Nephron (organoid): ENCODE data around the gene SLC12A5.

ENCODE experiments used
- H3K27ac Mint-ChIP-seq, 3 experiments: 2 replicates each; pipeline ENCODE4 v1.8.0; 2020; ENCODE audit warnings: mixed read lengths in 3 of 3, mild to moderate bottlenecking in 2 of 3, moderate library complexity in 1 of 3
- H3K27me3 Mint-ChIP-seq: 2 replicates; pipeline ENCODE4 v1.8.0; 2021; ENCODE audit warnings: low read depth, mild to moderate bottlenecking, moderate library complexity, mixed read lengths
- H3K36me3 Mint-ChIP-seq: 2 replicates; pipeline ENCODE4 v1.8.0; 2020; ENCODE audit warnings: low read depth, mixed read lengths
- H3K4me1 Mint-ChIP-seq: 2 replicates; pipeline ENCODE4 v1.8.0; 2020; ENCODE audit warnings: mixed read lengths
- H3K4me3 Mint-ChIP-seq, 3 experiments: 2 replicates each; pipeline ENCODE4 v1.8.0; 2020; ENCODE audit warnings: mild to moderate bottlenecking in 3 of 3, mixed read lengths in 3 of 3, moderate library complexity in 2 of 3
- H3K9me3 Mint-ChIP-seq: 2 replicates; pipeline ENCODE4 v1.8.0; 2020; ENCODE audit warnings: mixed read lengths
- CTCF ChIP-seq, 3 experiments: fragments of 200-600 bp; sonication (generic); IDR thresholded peaks; one replicate each; pipeline ENCODE4 v1.5.0; 2021; ENCODE audit warnings: antibody characterized with exemption in 3 of 3; ENCODE audit not compliant: unreplicated experiment in 3 of 3

The SLC12A5 gene

DNA sequence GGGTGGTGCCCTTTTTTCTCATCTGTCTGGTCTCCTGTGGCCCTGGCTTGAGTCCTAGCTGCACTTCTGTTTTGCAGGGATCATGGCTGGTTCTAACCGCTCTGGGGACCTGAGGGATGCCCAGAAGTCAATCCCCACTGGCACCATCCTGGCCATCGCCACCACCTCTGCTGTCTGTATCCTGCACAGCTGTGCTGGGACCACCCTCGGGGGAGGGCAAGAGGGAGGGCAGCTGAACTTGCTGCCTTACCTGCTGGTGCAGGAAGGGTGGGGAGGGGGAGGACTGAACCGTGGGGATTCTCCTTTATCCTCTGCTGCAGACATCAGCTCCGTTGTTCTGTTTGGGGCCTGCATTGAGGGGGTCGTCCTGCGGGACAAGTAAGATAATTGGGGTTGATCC is 14.5 kb downstream of the SLC12A5 start:
- H3K9me3 Mint-ChIP-seq: no peaks in the 10 kb centered on the region
- H3K4me3 Mint-ChIP-seq: no peak overlapping the region
- TF ChIP-seq CTCF (IDR thresholded peaks at IDR 0.05; ENCODE audit: unreplicated experiment in 3 of 3): no peak

DNA sequence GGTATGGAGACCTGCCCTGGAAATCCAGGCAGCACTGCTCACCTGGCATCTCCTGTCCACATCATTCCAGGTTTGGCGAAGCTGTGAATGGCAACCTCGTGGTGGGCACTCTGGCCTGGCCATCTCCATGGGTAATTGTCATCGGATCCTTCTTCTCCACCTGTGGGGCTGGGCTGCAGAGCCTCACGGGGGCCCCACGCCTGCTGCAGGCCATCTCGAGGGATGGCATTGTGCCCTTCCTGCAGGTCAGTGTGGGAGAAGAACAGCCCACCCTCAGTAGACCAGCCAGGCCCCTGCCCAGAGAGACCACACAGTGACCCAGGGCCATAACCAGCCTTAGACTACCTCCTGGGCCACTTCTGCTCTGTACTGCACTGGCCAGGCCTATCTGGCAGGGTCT is 15.9 kb downstream of the SLC12A5 start:
- Mint-ChIP-seq H3K4me3 (no peak overlapping the region), H3K36me3 (no peaks in the 10 kb centered on the region), H3K27me3 (peaks cover 69% of the 10 kb centered on the region), H3K9me3 (no peaks in the 10 kb centered on the region), H3K27ac (no peak overlapping the region), H3K4me1 (no peaks in the 10 kb centered on the region)
- TF ChIP-seq CTCF (IDR thresholded peaks at IDR 0.05; ENCODE audit: unreplicated experiment in 3 of 3): no peak

More for the DNA sequence above, 14.5 kb downstream of the SLC12A5 start:
- no peaks in the 10 kb centered on the region for H3K4me1 Mint-ChIP-seq
- no peaks in the 10 kb centered on the region for H3K36me3 Mint-ChIP-seq
- H3K27me3 Mint-ChIP-seq: peaks cover 67% of the 10 kb centered on the region
- H3K27ac Mint-ChIP-seq: no peak overlapping the region

DNA sequence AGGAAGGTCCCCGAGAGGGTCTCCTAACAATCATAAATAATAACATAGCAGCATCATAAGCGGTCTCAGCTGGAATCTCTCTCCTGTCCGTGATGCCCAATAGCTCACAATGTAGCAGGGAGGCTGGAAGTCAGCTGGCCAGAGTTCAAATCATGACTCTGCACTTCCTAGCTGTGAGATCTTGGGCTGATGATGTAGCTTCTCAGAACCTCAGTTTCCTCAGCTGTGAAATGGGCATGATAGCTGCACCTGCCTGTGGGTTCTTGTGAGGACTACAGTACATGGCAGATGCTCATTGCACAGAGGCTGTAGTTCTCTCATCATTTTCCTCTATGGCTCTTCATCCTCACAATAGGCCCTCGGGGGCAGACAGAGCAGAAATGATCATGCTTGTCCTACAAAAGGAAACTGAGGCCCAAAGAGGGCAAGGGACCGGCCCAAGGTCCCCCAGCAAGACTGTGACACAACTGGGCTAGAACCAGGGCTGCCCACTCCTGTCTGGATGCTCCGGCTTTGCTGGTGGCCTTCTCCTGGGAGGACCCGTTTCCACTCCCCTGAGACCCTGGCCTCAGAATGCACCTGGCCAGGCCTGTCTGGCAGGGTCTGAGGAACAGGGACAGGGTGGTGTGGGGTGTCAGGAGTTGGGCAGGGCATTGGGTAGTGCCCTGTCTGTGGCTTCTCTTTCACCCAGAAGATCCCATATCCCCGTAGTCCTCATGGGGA is 17.7 kb downstream of the SLC12A5 start:
- H3K27me3 Mint-ChIP-seq: peaks cover 57% of the 10 kb centered on the region
- H3K4me3 Mint-ChIP-seq: no peak overlapping the region
- H3K4me1 Mint-ChIP-seq: no peaks in the 10 kb centered on the region
- H3K9me3 Mint-ChIP-seq: no peaks in the 10 kb centered on the region
- H3K36me3 Mint-ChIP-seq: no peaks in the 10 kb centered on the region
- no peak overlapping the region for H3K27ac Mint-ChIP-seq
- no peak for TF ChIP-seq CTCF (IDR thresholded peaks at IDR 0.05; ENCODE audit: unreplicated experiment in 3 of 3)

- no peaks in the 10 kb centered on the region for H3K36me3 Mint-ChIP-seq
- no peak for TF ChIP-seq CTCF (IDR thresholded peaks at IDR 0.05; ENCODE audit: unreplicated experiment in 3 of 3)
Observed at GRCh38 chr20:46047821-46048220, 18.8 kb downstream of the SLC12A5 start.

GRCh38 chr20:46049190-46049589 is 20.2 kb downstream of the SLC12A5 start:
- Mint-ChIP-seq H3K9me3 (no peaks in the 10 kb centered on the region), H3K4me1 (no peaks in the 10 kb centered on the region), H3K27ac (no peak overlapping the region), H3K27me3 (peaks cover 42% of the 10 kb centered on the region), H3K4me3 (no peak overlapping the region), H3K36me3 (no peaks in the 10 kb centered on the region)
- no peak for TF ChIP-seq CTCF (IDR thresholded peaks at IDR 0.05; ENCODE audit: unreplicated experiment in 3 of 3)

More at GRCh38 chr20:46047821-46048220, 18.8 kb downstream of the SLC12A5 start:
- H3K27ac Mint-ChIP-seq: no peak overlapping the region
- no peaks in the 10 kb centered on the region for H3K9me3 Mint-ChIP-seq
- H3K4me3 Mint-ChIP-seq: no peak overlapping the region
- peaks cover 46% of the 10 kb centered on the region for H3K27me3 Mint-ChIP-seq
- H3K4me1 Mint-ChIP-seq: no peaks in the 10 kb centered on the region

DNA sequence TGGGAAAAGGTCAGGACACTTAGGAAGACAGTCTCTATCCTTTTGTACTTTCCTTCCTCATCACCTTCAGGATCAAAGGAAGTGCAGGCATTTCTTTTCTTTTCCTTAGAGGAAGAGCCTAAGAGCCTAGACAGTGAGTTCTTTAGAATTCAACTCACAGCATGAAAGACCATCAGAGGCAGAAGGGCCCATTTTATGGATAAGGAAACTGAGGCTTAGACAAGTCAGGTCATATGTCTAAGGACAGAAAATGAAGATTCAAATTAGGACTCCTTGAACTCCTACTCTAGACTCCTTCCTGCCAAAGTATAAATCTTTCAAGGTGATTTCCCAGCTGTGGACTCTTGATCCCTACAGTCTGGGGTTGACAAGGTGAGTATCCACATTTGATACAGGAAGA is 20.8 kb downstream of the SLC12A5 start:
- H3K4me1 Mint-ChIP-seq: no peaks in the 10 kb centered on the region
- no peak overlapping the region for H3K27ac Mint-ChIP-seq
- H3K36me3 Mint-ChIP-seq: no peaks in the 10 kb centered on the region
- H3K4me3 Mint-ChIP-seq: no peak overlapping the region
- H3K27me3 Mint-ChIP-seq: peaks cover 38% of the 10 kb centered on the region
- H3K9me3 Mint-ChIP-seq: no peaks in the 10 kb centered on the region
- TF ChIP-seq CTCF (IDR thresholded peaks at IDR 0.05; ENCODE audit: unreplicated experiment in 3 of 3): no peak
